Tibial artery (tissue), 4 donors: ENCODE measurements around the gene PAXX.

Experiments used
- DNase-seq, 2 donors: peaks; one replicate each; pipeline ENCODE4 v3.0.0-alpha.2; 2019
- H3K27ac ChIP-seq, 2 donors: fragments of 200-600 bp; sonication (generic) in 1 of 2; 1 replicate in 1 of 2; 2 replicates in 1 of 2; pipeline ENCODE4 v1.5.1; 2018 to 2019; ENCODE audit warnings: mild to moderate bottlenecking in 1 of 2
- H3K27me3 ChIP-seq, 2 donors: fragments of 200-600 bp; sonication (generic) in 1 of 2; one replicate each; pipeline versions ENCODE4 v1.5.1 to v1.6.0; 2016 to 2019
- H3K36me3 ChIP-seq, 3 donors: fragments of 200-600 bp; sonication (generic) in 2 of 3; one replicate each; pipeline ENCODE4 v1.5.1; 2016 to 2019; ENCODE audit warnings: mild to moderate bottlenecking in 2 of 3
- H3K4me1 ChIP-seq, 4 donors: fragments of 200-600 bp; sonication (generic) in 2 of 4; 1 replicate in 3 of 4; 2 replicates in 1 of 4; pipeline ENCODE4 v1.5.1; 2016 to 2019
- H3K4me3 ChIP-seq, 2 donors: fragments of 200-600 bp; sonication (generic) in 1 of 2; 1 replicate in 1 of 2; 2 replicates in 1 of 2; pipeline ENCODE4 v1.5.1; 2018 to 2019; ENCODE audit warnings: mild to moderate bottlenecking in 2 of 2
- H3K9me3 ChIP-seq, 3 donors: fragments of 200-600 bp; sonication (generic) in 1 of 3; one replicate each; pipeline ENCODE4 v1.5.1; 2016 to 2019
- CTCF ChIP-seq, 2 experiments: fragments of 200-600 bp in 1 of 2; fragments of 450-650 bp in 1 of 2; IDR thresholded peaks; one replicate each; pipeline ENCODE4 v1.5.1; 2017 to 2019; ENCODE audit warnings: antibody characterized with exemption in 2 of 2, mild to moderate bottlenecking in 1 of 2, moderate library complexity in 1 of 2
- intact Hi-C: fragments of 100-400 bp; cut with DNase I; formaldehyde crosslinking; loops from one replicate; pipeline ENCODE4 v1.15.0; 2023; ENCODE audit warnings: low total_unique reads

The PAXX gene

GRCh38 chr9:136944519-136945332, 47.5 kb upstream of the PAXX start, which contains the start of the genes C8G and FBXW5:
Gene C8G, plus strand, starts transcription at chr9:136945243. Its CDS starts 78 bp downstream, at chr9:136945321.
Gene FBXW5, minus strand, starts transcription at chr9:136944738. Its CDS starts 655 bp downstream, at chr9:136944083.
- Histone ChIP-seq H3K36me3 (peaks cover 31 to 41% (median 34%) of the 10 kb centered on the region in 3 donors), H3K4me1 (peaks cover 0 to 58% (median 47%) of the 10 kb centered on the region in 4 donors), H3K27me3 (no peaks in the 10 kb centered on the region), H3K9me3 (no peaks in the 10 kb centered on the region), H3K27ac (peak within 1 kb of the TSS; percentile 88 to 91), H3K4me3 (peak within 1 kb of the TSS; percentile 82 to 83)
- TF ChIP-seq CTCF (IDR thresholded peaks at IDR 0.05), result peak; percentile 98
- DNase-seq, result peak; percentile 91 to 97
- intact Hi-C loops, result loop anchor here (2.0 to 5.0 kb wide), 3 partner anchors 57 to 152 kb away; partner anchors contain the start of genes PHPT1, TMEM141 and TRAF2

- Histone ChIP-seq H3K4me1 (peaks cover 0 to 58% (median 45%) of the 10 kb centered on the region in 4 donors), H3K36me3 (peaks cover 27 to 33% (median 27%) of the 10 kb centered on the region in 3 donors), H3K27me3 (no peaks in the 10 kb centered on the region), H3K27ac (no peak overlapping the region), H3K9me3 (no peaks in the 10 kb centered on the region), H3K4me3 (no peak overlapping the region)
- intact Hi-C loops, result loop anchor here (2.0 kb wide), 1 partner anchor 97 kb away; the partner anchor contains the start of gene PHPT1
- no peak for DNase-seq
- TF ChIP-seq CTCF (IDR thresholded peaks at IDR 0.05), result no peak
Measured at GRCh38 chr9:136945333-136946227, 46.6 kb upstream of the PAXX start.

GRCh38 chr9:136946228-136947027, 45.8 kb upstream of the PAXX start:
- peaks cover 0 to 60% (median 44%) of the 10 kb centered on the region in 4 donors for H3K4me1 ChIP-seq
- TF ChIP-seq CTCF (IDR thresholded peaks at IDR 0.05), result no peak
- peak overlapping the region in 1 of 2 donors; percentile 22 for H3K27ac ChIP-seq
- intact Hi-C loops, result no loop called here
- peaks cover 18 to 24% (median 19%) of the 10 kb centered on the region in 3 donors for H3K36me3 ChIP-seq
- H3K9me3 ChIP-seq, result no peaks in the 10 kb centered on the region
- H3K27me3 ChIP-seq, result no peaks in the 10 kb centered on the region
- no peak overlapping the region for H3K4me3 ChIP-seq
- DNase-seq, result no peak

- peak overlapping the region in 1 of 2 donors; percentile 22 for H3K27ac ChIP-seq
Measured at GRCh38 chr9:136947028-136947891, 45.0 kb upstream of the PAXX start.

More at GRCh38 chr9:136947028-136947891, 45.0 kb upstream of the PAXX start:
- intact Hi-C loops, result no loop called here
- no peaks in the 10 kb centered on the region for H3K9me3 ChIP-seq
- DNase-seq, result no peak
- peaks cover 10 to 16% (median 10%) of the 10 kb centered on the region in 3 donors for H3K36me3 ChIP-seq
- H3K4me1 ChIP-seq, result peaks cover 0 to 55% (median 44%) of the 10 kb centered on the region in 4 donors
- no peak for TF ChIP-seq CTCF (IDR thresholded peaks at IDR 0.05)
- H3K4me3 ChIP-seq, result no peak overlapping the region
- H3K27me3 ChIP-seq, result no peaks in the 10 kb centered on the region
